HG03097 (cell line): ENCODE data around the gene PRIM1.
"Not testable (repeated sequence)": the region's sequence is repeated elsewhere in the genome, so short reads cannot be mapped to it uniquely, and the experiment has no call there.

ENCODE experiments used
- ATAC-seq: cut with Tn5 transposase; IDR thresholded peaks from one replicate; pipeline ENCODE4 v1.9.1; 2021; ENCODE audit not compliant: unreplicated experiment, low FRiP score

PRIM1 gene

DNA sequence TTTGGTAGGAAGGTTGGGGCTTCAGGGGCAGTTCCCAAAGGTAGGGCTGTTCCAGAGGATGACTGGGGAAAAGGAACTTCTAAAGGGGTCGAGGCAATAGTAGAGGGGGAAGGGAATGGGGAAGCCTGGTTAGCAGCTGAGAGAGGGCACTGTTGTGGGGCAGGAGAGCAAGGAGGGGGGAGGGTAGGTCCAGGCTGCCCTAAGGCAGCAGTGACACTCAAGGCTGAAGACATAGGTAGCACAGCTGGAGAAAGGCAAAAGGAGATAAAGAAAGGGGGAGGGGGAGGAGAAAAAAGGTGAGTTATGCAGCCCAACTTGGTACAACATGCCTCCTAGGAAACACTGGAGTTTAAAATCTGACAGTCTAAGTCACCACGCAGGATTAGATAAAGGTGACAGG lies 30.9 kb downstream of the PRIM1 start:
- ATAC-seq, result no peak

DNA sequence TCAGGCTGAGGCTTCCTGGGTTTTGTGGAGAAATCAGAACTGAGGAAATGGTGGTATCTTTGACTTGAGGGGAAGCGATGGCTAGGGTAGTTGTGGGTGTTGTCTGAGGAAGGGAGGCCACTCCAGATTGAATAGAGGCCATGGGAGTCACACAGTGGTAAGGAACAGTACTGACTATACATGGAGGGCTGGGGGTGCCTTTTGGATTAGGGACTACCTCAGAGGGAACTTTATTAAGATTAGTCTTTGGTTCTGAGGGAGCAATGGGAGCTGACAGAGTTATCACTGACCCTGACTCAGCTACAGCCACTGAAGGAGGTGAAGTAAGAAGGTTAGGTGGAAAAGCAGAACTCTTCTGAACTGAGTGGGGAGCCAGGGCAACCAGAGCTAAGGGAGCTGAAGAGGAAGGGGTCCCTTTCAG lies 31.4 kb downstream of the PRIM1 start:
- ATAC-seq, result no peak

DNA sequence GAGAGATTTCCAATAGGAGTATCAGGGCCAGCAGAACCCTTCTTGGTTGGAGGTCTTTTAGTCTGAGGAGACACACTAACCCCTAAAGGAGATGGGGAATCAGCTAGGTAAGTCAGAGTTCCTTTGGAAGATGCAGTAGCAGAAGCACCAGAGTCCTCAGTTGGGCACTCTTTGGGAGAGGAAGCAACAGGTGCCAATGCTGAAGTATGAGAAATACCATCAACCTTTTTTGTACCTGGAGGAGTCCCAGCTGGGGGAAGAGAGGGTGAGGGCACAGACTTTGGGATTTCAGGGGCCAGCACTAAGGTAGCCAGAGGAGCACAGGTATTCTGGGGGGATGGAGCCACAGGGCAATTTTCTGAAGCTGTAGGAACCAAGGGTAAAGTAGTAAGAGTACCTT lies 33.1 kb downstream of the PRIM1 start:
- no peak for ATAC-seq

DNA sequence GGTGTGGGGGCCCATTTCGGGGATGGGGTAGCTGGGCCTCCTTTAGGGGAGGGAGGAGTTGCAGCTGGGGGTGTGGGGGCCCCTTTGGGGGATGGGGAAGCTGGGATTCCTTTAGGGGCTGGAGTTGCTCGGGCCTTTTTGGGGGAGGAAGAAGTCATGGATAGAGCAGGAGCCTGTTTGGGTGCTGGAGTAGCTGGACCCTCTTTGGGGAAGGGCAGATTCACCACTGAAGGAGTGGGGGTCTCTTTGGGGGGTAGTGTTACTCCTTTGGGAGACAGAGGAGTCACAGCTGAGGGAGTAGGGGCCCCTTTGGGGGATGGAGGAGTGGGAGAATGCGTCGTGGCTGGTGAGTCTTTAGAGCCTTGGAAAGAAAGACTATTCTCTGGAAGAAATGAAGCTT lies 33.5 kb downstream of the PRIM1 start:
- no peak for ATAC-seq

DNA sequence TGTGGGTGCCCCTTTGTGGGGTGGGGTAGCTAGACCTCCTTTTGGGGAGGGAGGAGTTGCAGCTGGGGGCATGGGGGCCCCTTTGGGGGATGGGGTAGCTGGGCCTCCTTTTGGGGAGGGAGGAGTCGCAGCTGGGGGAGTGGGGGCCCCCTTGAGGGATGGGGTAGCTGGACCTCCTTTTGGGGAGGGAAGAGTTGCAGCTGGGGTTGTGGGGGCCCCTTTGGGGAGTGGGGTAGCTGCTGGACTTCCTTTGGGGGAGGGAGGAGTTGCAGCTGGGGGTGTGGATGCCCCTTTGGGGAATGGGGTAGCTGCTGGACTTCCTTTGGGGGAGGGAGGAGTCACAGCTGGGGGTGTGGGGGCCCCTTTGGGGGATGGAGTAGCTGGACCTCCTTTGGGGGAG lies 34.0 kb downstream of the PRIM1 start:
- no peak for ATAC-seq

DNA sequence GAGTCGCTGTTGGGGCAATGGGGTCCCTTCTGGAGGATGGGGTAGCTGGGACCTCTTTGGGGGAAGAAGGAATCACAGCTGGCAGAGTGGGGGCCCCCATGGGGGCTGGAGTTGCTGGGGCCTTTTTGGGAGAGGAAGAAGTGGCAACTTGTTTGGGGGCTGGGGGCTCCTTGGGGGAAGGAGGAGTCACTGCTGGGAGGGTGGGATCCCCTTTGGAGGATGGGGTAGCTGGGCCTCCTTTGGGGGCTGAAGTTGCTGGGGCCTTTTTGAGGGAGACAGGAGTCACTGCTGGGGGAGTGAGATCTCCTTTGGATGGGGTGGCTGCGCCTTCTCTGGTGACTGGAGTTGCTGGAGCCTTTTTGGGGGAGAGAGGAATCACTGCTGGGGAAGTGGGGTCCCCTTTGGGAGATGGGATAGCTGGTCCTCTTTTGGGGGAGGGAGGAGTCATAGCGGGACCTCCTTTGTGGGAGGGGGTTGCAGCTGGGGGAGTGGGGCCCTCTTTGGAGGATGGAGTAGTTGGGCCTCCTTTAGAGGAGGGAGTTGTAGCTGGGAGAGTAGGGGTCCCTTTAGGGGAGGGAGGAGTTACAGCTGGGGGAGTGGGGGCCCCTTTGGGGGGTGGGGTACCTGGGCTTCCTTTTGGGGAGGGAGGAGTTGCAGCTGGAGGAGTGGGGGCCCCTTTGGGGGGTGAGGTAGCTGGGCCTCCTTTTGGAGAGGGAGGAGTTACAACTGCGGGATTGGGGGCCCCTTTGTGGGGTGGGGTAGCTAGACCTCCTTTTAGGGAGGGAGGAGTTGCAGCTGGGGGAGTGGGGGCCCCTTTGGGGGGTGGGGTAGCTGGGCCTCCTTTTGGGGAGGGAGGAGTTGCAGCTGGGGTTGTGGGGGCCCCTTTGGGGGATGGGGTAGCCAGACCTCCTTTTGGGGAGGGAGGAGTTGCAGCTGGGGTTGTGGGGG lies 34.9 kb downstream of the PRIM1 start:
- ATAC-seq, result no peak

DNA sequence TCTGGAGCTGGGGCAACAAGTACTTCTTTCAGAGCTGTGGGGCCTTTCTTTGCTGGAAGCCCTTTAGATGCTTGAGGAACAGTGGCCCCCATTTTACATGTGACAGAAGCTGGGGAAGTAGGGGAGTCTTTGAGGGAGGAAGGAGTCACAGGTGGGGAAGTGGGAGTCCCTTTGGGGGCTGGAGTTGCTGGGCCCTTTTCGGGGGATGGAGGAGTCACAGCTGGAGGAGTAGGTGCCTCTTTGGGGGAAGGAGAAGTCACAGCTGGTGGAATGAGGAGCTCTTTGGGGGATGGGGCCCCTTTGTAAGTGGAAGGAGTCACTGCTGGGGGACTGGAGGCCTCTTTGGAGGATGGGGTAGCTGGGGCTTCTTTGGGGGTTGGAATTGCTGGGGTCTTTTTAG lies 35.7 kb downstream of the PRIM1 start:
- no peak for ATAC-seq

DNA sequence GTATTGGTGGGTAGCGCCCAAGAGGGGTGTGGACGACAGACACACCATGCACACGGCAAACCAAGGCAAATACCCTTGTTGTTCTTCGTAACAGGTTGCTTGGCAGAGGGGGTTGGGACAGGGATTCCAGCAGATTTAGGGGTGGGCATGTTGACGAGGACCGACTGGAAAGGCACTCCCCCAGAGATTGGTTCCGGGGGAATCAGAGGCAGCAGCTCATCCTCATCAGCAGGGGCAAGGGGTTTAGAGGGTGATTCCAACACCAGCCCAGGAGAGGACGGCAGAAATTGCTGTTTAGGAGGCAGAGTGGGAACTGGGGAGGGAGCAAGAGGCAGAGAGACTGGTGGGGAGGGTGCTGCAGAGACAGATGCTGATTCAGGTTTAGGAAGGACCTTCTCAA lies 36.3 kb downstream of the PRIM1 start:
- no peak for ATAC-seq

DNA sequence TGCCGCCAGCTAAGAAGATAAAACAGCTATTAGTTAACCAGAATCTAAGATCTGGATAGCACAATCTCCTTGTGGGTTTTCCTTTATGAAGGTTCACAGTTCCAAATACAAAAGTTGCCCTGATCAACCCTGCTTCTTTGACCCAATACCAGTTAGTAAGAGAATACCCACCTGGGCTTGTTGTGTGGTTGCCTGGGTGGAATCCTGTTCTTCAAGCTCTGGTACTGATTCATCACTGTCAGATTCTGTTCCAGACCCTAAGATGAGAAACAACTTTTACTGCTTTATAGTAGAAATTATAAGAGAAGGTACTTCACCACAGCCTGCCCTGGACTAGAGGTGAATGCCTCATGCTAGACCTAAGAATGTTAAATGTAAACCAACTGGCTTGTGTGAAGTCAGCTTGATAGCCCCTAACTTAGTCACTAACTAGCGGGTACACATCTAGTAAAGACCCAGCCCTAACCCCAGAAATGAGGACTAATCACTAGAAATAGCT lies 37.6 kb downstream of the PRIM1 start:
- no peak for ATAC-seq

DNA sequence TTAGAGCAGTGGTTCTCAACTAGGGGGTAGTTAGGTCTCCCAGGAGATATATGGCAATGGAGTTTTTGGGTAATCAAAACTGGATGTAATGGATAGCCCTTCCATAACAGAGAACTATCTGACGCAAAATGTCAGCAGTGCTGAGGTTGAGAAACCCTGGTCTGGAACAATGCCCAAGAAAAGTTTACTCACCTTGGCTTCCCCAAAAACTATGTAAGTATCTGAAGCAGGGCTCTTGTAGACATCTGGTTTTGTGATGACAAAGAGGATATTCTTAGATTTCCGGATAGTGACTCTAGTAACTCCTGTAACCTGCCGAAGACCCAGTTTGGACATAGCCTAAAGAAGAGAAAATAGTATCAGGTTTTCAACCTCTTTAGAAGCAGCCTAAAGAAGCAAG lies 38.8 kb downstream of the PRIM1 start:
- ATAC-seq, result no peak

DNA sequence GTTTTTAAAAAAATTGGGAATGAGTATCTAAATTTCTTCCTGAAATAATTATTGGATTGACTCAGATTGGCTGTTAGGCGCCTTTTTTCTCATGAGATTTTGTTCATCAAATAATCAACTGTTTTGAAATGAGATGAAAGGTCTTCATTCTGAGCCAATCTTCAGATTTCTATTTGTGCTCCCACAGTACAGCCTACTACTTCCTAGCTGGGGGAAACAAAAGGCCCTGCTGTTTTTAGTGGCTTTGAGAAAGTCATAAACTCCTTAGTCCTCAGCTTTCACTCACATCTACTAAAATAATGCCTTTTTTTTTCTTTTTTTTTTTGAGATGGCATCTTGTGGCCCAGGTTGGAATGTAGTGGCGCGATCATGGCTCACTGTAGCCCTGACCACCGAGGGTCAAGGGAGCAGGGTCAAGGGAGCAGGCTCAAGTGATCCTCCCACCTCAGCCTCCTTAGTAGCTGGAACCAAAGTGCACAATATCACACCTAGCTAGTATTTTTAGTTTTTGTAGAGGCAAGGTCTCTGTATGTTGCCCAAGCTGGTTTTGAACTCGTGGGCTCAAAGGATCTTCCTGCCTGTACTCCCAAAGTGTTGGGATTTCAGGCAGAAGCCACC lies 42.3 kb downstream of the PRIM1 start:
- ATAC-seq, result no peak

DNA sequence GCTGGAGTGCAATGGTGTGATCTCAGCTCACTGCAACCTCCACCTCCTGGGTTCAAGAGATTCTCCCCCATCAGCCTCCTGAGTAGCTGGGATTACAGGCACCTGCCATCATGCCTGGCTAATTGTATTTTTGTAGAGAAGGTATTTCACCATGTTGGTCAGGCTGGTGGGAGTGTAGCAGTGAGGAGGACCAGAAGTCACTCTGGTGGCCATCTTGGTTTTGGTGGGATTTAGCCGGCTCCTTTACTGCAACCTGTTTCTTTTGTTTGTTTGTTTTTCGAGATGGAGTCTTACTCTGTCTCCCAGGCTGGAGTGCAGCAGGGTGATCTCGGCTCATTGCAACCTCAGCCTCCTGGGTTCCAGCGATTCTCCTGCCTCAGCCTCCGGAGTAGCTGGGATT lies 47.6 kb downstream of the PRIM1 start:
- not testable (repeated sequence) for ATAC-seq

DNA sequence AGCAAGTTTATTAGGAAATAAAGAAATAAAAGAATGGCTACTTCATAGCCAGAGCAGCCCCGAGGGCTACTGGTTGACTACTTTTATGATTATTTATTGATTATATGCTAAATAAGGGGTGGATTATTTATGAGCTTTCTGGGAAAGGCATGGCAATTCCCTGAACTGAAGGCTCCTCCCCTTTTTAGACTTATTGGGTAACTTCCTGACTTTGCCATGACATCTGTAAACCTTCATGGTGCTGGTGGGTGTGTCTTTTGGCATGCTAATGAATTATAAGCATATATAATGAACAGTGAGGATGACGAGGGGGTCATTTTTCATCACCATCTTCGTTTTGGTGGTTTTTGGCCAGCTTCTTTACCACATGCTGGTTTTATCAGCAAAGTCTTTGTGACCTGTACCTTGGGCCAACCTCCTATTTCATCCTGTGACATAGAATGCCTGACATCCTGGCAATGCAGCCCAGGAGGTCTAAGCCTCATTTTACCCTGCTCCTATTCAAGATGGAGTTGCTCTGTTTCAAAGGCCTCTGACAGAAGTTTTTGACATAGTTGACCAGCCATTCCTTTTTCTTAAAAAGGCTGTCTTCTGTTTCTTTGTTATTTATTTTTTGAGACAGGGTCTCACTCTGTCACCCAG lies 53.0 kb downstream of the PRIM1 start:
- no peak for ATAC-seq

DNA sequence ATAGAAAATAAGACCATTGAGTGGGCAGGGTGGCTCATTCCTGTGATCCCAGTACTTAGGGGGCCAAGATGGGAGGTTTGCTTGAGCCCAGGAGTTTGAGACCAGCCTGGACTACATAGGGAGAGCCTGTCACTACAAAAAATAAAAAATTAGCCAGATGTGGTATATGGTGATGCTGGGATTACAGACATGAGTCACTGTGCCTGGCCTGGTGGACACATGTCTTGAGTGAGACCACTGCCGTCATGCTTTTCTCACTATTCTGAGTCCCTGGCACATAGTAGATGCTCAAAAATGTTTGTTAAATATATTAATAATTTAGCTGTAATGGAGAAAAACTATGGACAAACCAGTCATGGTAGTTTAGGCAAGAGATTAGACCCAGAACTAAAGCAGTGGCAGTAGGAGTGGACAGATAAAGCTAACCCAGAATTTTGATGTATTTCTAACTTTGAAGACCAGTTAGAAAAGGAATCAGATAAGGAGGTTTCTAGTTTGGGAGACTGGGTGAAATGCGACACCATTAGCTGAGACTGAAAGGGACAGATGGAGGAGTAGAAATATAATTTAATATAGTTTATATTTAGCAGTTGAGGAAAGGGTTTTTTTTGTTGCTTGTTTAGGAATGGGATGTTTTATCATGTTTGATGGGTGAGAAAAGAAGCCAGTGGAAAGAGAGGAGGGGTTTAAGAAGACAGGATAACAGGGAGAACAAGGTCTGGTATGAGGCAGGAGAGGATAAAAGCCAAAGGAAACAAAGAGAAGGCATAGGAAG lies 56.6 kb downstream of the PRIM1 start:
- ATAC-seq, result no peak

DNA sequence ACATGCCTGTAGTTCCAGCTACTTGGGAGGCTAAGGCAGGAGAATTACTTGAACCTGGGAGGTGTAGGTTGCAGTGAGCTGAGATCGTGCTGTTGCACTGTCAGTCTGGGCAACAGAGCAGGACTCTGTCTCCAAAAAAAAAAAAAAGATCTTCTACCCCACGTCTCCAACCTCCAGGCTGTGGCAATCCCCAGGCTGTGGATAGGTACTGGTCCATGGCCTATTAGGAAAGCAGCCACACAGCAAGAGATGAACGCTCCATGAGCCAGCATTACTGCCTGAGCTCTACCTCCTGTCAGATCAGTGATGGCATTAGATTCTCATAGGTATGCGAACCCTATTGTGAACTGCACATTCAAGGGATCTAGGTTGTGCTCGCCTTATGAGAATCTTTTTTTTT lies 58.0 kb downstream of the PRIM1 start:
- no peak for ATAC-seq

DNA sequence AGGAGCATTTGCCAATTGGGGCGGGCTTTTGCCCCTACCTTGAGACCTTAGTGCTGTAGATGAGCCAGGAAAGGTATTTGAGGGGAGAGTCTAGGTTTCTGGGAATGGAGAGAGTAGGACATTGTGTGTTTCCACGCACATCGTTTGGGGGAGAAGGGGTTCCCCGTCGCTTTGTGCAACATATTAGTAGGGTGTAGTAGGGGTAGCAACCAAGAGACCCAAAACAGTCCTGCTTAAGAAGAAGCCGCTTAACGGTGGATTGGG lies 63.3 kb downstream of the PRIM1 start:
- no peak for ATAC-seq

DNA sequence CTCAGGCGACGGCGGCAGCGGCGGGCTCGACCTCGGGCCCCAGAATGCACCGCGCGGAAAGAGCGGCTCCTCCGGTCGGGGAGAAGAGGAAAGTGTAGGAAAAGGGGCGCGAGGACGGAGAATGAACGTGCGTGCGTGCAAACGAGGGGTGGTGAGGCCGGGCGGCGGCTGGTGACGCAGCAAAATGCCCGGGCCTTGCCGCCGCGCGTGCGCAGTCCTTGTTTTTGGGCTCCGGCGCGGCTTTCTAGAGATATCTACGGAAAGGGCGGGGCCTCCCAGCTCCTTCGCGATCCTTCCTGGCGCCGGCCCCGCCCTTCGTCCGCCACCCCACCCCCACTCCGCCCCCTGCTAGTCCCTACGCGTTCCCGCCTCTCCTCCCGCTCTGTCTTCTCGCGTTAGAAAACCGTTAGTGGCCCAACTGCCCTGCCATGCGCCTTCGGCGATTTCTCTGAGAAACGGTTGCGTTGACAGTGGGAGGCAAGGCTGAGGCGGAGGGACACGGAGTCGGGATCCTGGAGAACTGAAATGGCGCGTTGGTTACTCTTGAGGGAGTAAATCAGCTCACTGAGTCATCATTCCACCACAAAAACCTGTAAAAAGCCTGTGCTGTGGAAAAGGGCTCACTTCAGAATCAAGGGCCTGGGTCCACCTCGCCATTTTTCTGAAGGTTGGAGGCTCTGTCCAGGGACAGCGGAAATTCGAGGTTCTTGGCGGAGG lies 63.8 kb downstream of the PRIM1 start, which contains the start of gene PTGES3:
Gene PTGES3, minus strand, starts transcription at position 156 of the 717 bp plus-strand sequence. CDS start 285 bp downstream, outside the sequence.
- ATAC-seq, result peak; percentile 69

DNA sequence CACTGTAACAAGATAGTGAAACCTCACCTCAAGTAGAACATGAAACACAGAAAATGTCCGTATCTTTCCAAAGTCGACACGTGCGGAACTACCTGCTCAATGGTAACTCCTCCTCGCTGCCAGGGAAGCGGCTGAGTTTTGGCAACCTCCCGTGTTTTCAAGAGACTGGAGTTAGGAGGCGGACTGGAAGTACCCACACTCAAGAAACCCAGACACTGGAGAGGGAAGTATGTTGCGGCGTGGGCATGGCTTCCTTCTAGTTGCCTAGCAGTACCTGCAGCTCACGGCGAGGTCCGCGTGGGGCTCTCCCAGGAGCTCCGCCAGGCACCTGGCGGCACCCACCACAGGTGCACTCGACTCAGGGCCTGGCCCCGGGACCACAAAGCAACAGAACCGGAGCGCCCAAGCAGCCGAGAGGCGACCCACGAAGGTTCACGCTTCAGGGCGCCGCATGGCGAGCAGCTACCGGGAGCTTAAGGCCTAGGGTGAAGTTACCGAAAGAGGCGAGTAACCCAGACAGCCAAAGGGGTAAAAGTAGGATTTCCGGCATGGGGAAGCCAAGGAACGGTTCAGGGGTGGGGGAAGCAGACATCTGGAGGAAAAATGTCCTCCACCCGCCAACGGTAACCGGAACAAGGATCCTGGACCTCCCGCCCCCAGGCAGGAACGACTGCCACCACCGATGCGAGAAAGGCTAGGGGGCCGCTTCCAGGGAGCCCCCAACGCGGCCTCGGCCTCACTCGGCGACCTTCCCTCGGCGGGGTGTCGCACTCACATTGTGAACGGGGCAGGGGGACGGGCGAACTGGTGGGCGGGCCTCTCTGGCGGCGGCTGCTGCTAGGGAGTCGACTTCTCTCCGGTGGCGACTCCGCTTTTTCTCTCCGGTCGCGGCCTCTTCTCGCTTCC lies 64.6 kb downstream of the PRIM1 start:
- ATAC-seq, result peak; percentile 29

DNA sequence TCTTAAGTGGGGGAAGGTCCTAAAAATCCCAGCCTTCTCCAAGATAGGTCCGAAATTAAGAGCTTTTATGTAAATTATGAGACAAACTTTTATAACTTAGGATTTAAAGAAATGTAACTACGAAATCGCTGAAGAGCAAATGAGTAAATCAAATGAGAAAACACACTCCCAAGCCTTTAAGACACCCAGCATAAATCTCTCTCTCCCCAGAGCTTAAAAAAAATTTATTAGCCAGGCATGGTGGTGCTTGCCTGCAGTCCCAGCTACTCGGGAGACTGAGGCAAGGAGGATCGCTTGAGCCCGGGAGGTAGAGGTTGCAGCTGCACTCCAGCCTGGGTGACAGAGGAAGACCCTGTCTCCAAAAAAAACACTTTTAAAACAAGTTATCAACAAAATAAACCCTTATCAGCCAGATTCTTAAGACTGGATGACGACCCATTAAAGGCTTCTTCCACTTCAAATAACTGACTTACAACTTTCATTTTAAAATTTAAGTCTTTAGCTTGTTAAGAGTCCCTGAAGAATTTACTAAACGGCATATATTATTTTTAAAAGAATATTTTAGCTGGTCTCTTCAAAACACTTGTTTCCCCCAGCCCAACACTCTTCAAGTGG lies 67.3 kb downstream of the PRIM1 start:
- no peak for ATAC-seq
